SK-N-SH (cell line): ENCODE results near the gene B3GAT3.

Experiments used
- RCOR1 ChIP-seq: fragments of 150-350 bp; IDR thresholded peaks from 2 replicates; pipeline ENCODE4 v1.6.1; 2017; ENCODE audit warnings: antibody characterized with exemption, low read length
- USF2 ChIP-seq: fragments of 150-350 bp; IDR thresholded peaks from 2 replicates; pipeline ENCODE4 v1.6.1; 2017; ENCODE audit warnings: antibody characterized with exemption, low read length, low read depth, borderline replicate concordance

- TF ChIP-seq USF2 (no peak), RCOR1 (no peak)
Measured at GRCh38 chr11:62604460-62605120, 17.2 kb downstream of the B3GAT3 start.
